ENCODE results near the gene KCNIP2. TPM values are rescaled to one million over a fixed set of nuclear protein-coding genes. Genes with fewer than 3 reads are reported as not detected.

KCNIP2 gene
- total and polyA plus RNA-seq, 2 experiments from 2014 or later = 35.7 to 63.6 TPM

DNA sequence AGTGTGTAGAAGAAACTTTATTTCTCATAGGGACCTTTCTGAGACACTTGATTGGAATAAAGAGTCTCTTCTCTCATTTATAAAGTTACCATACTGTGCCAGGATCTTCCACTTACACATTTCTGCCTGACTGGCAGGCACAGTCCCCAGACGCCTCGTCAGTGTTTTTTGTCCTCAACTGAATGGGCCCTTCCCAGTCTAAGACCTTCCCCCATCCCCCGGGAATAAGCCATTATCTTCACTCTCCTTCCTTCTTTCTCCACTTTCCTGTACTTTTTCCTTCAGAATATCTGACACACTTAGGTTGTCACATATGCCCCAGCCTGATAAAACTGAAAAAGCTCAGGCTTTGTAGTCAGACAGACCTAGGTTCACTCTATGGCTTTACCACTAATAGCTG is 35.3 kb upstream of the KCNIP2 start:
- TF ChIP-seq, protein P1, sequence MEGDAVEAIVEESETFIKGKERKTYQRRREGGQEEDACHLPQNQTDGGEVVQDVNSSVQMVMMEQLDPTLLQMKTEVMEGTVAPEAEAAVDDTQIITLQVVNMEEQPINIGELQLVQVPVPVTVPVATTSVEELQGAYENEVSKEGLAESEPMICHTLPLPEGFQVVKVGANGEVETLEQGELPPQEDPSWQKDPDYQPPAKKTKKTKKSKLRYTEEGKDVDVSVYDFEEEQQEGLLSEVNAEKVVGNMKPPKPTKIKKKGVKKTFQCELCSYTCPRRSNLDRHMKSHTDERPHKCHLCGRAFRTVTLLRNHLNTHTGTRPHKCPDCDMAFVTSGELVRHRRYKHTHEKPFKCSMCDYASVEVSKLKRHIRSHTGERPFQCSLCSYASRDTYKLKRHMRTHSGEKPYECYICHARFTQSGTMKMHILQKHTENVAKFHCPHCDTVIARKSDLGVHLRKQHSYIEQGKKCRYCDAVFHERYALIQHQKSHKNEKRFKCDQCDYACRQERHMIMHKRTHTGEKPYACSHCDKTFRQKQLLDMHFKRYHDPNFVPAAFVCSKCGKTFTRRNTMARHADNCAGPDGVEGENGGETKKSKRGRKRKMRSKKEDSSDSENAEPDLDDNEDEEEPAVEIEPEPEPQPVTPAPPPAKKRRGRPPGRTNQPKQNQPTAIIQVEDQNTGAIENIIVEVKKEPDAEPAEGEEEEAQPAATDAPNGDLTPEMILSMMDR (IDR thresholded peaks at IDR 0.05; ENCODE audit: low read depth, low read length) = no peak
- no peak for DNase-seq (ENCODE audit: low read depth in 1 of 2, low spot score in 1 of 2)
- Histone ChIP-seq H3K4me1 (ENCODE audit: low read depth) (peaks cover 8% of the 10 kb centered on the region), H3K36me3 (no peaks in the 10 kb centered on the region), H3K27me3 (no peaks in the 10 kb centered on the region), H3K4me3 (no peak overlapping the region), H3K27ac (no peak overlapping the region), H3K9me3 (ENCODE audit: low read depth) (no peaks in the 10 kb centered on the region)

- Histone ChIP-seq H3K4me3 (no peak overlapping the region), H3K27me3 (no peaks in the 10 kb centered on the region), H3K4me1 (ENCODE audit: low read depth) (peaks cover 6% of the 10 kb centered on the region), H3K36me3 (no peaks in the 10 kb centered on the region), H3K27ac (no peak overlapping the region), H3K9me3 (ENCODE audit: low read depth) (no peaks in the 10 kb centered on the region)
- TF ChIP-seq, protein P1 (IDR thresholded peaks at IDR 0.05; ENCODE audit: low read depth, low read length) = no peak
- DNase-seq (ENCODE audit: low read depth in 1 of 2, low spot score in 1 of 2) = no peak
Observed at GRCh38 chr10:101875068-101875688, 31.6 kb upstream of the KCNIP2 start.

DNA sequence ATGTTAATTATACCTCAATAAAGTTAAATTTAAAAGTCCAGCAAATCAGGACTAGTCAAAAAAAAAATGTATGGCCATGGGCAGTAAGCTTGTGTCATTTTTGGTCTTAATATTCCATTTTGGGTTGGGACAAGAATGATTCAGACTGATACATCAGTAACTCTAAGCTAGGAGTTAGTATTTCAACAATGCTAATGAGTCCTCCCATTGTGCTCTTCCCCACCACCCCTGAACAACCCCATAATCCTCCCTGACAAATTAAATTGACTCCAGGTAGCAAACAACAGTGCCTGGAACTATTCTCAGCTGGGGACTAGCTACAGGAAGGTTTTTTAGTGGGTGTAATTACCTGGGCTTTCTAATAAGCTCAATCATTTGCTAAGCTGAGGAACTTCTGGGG is 30.7 kb upstream of the KCNIP2 start:
- Histone ChIP-seq H3K4me3 (no peak overlapping the region), H3K27me3 (no peaks in the 10 kb centered on the region), H3K27ac (no peak overlapping the region), H3K9me3 (ENCODE audit: low read depth) (no peaks in the 10 kb centered on the region), H3K4me1 (ENCODE audit: low read depth) (peaks cover 6% of the 10 kb centered on the region), H3K36me3 (no peaks in the 10 kb centered on the region)
- TF ChIP-seq, protein P1 (IDR thresholded peaks at IDR 0.05; ENCODE audit: low read depth, low read length) = no peak
- DNase-seq (ENCODE audit: low read depth in 1 of 2, low spot score in 1 of 2) = no peak

- Histone ChIP-seq H3K4me3 (no peak overlapping the region), H3K27me3 (no peaks in the 10 kb centered on the region)
Observed at GRCh38 chr10:101867931-101868330, 24.3 kb upstream of the KCNIP2 start.

GRCh38 chr10:101859530-101859929 is 15.9 kb upstream of the KCNIP2 start:
- Histone ChIP-seq H3K27ac (no peak overlapping the region), H3K4me3 (no peak overlapping the region), H3K9me3 (ENCODE audit: low read depth) (no peaks in the 10 kb centered on the region), H3K36me3 (no peaks in the 10 kb centered on the region), H3K4me1 (ENCODE audit: low read depth) (peaks cover 27% of the 10 kb centered on the region), H3K27me3 (no peaks in the 10 kb centered on the region)
- TF ChIP-seq, protein P1 (IDR thresholded peaks at IDR 0.05; ENCODE audit: low read depth, low read length) = no peak
- DNase-seq (ENCODE audit: low read depth in 1 of 2, low spot score in 1 of 2) = no peak

More at GRCh38 chr10:101867931-101868330, 24.3 kb upstream of the KCNIP2 start:
- H3K27ac ChIP-seq = no peak overlapping the region
- TF ChIP-seq, protein P1 (IDR thresholded peaks at IDR 0.05; ENCODE audit: low read depth, low read length) = no peak
- H3K36me3 ChIP-seq = no peaks in the 10 kb centered on the region
- no peaks in the 10 kb centered on the region for H3K4me1 ChIP-seq (ENCODE audit: low read depth)
- no peak for DNase-seq (ENCODE audit: low read depth in 1 of 2, low spot score in 1 of 2)
- H3K9me3 ChIP-seq (ENCODE audit: low read depth) = no peaks in the 10 kb centered on the region
